Activated CD8-positive, alpha-beta T cell treated with anti-CD3 and anti-CD28 coated beads for 36 hours (primary cell): ENCODE results near the gene RABAC1. TPM values are rescaled to one million over a fixed set of nuclear protein-coding genes. Genes with fewer than 3 reads are reported as not detected.

Experiments used
- ATAC-seq: fragments of 200-7000 bp; cut with Tn5 transposase; one replicate; pipeline ENCODE4 v1.10.0; 2021; ENCODE audit warnings: mild to moderate bottlenecking, moderate library complexity
- CTCF ChIA-PET: fragments of 350-600 bp; sonication (Branson Sonifier 250); formaldehyde crosslinking; loops from one replicate; lab custom pipeline; 2021; ENCODE audit warnings: antibody characterized with exemption; lab: Charles Lee
- POLR2A ChIA-PET: fragments of 350-600 bp; sonication (Branson Sonifier 250); formaldehyde crosslinking; loops from one replicate; lab custom pipeline; 2021; ENCODE audit warnings: antibody characterized with exemption; lab: Charles Lee
- DNase-seq: peaks from one replicate; pipeline ENCODE4 v3.0.0-alpha.2; 2020
- H3K27ac Mint-ChIP-seq: one replicate; pipeline ENCODE4 v1.8.0; 2021; ENCODE audit warnings: mild to moderate bottlenecking, mixed read lengths
- H3K27me3 Mint-ChIP-seq: one replicate; pipeline ENCODE4 v1.8.0; 2021; ENCODE audit warnings: mixed read lengths
- H3K36me3 Mint-ChIP-seq: one replicate; pipeline ENCODE4 v1.8.0; 2021; ENCODE audit warnings: low read depth, mixed read lengths
- H3K4me1 Mint-ChIP-seq: one replicate; pipeline ENCODE4 v1.8.0; 2021; ENCODE audit warnings: low read depth, mixed read lengths
- H3K4me3 Mint-ChIP-seq: one replicate; pipeline ENCODE4 v1.8.0; 2021; ENCODE audit warnings: mild to moderate bottlenecking, moderate library complexity, mixed read lengths
- H3K9me3 Mint-ChIP-seq: one replicate; pipeline ENCODE4 v1.8.0; 2021; ENCODE audit warnings: mixed read lengths
- CTCF ChIP-seq: fragments of 200-600 bp; IDR thresholded peaks from one replicate; pipeline ENCODE4 v1.8.0; 2022; ENCODE audit warnings: antibody characterized with exemption, mild to moderate bottlenecking
- intact Hi-C: fragments of 100-400 bp; cut with micrococcal nuclease; formaldehyde crosslinking; loops from one replicate; pipeline ENCODE4 v1.10.0; 2022
- total RNA-seq, 2 experiments: library from RNA; stranded (reverse); gene quantifications; one replicate each; pipeline ENCODE4 v1.2.3, GENCODE V29; 2021

Gene RABAC1
- total RNA-seq, 2 experiments from 2014 or later: 49.6 to 52.4 TPM

DNA sequence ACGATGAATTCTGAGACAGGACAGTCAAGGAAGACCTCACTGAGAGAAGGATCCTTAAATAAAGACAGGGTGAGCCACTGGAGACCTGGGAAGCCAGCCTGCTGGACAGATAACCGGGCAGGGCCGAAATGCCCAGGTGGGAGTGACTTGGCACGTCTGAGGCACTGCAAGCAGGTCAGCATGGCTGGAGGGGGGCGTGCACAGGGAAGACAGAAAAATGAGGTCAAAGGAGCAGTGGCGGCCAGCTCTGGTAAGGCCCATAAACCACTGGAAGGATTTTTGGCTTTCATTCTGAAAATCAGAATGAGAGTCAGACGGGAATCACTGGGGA is 40.7 kb upstream of the RABAC1 start:
- Mint-ChIP-seq H3K9me3 (no peaks in the 10 kb centered on the region), H3K36me3 (no peaks in the 10 kb centered on the region), H3K4me1 (peaks cover 24% of the 10 kb centered on the region), H3K27ac (no peak overlapping the region), H3K27me3 (peaks cover 54% of the 10 kb centered on the region), H3K4me3 (no peak overlapping the region)
- CTCF ChIA-PET: interaction anchor here (1.6 kb wide), 1 partner anchor 23 kb away, joined by 4 read pairs; no protein-coding TSS in a partner anchor
- ATAC-seq (no peak), DNase-seq (no peak)
- TF ChIP-seq CTCF: no peak
- intact Hi-C loops: no loop called here
- POLR2A ChIA-PET: interaction anchor here (0.9 kb wide), 1 partner anchor 17 kb away, joined by 3 read pairs; no protein-coding TSS in a partner anchor

DNA sequence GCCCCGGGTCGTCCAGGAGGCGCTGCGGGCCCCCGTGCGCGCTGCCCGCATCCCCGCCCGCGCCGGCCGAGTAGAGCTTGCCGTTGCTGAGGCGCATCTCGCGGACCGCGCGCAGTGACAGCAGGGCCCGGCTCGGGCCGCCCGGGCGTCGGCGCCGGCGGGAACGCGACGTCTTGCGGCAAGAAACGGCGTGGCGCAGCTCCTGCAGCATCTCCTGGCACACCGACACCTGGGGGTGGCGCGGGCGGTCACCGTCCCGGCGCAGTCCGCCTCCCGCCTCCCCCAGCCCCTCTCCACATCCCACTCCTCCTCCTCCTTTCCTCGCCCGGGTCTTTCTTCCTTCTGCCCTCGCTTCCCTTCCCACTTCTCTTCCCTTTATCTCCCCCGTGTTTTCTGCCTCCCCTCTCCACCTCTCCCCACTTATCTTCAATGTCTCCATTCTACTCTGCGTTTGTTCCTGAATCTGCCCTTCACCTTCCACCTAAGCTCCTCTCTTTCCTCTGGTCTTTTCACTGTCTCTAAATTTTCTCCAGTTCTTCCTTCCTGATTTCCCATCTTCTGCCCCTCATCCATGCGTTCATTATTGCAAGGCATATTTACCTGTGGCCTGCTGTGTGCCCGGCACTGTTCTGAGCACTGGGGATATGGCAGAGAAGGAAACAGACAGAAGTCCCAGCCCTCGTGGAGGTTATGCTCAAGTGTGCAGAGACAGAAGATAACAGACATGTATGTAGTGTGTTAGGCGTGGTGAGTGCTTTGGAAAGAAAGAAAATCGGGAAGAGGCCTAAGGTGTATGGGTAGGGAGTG is 40.2 kb upstream of the RABAC1 start:
- peak; percentile 22 for DNase-seq
- Mint-ChIP-seq H3K9me3 (no peaks in the 10 kb centered on the region), H3K4me1 (peaks cover 26% of the 10 kb centered on the region), H3K27me3 (peaks cover 57% of the 10 kb centered on the region), H3K4me3 (no peak overlapping the region), H3K36me3 (no peaks in the 10 kb centered on the region), H3K27ac (no peak overlapping the region)
- intact Hi-C loops: no loop called here
- ChIA-PET POLR2A (interaction anchor here (0.9 kb wide), 2 partner anchors 18 to 140 kb away, joined by 3 read pairs; partner anchors contain the start of gene RPS19), CTCF (interaction anchor here (1.0 kb wide), 1 partner anchor 36 kb away, joined by 3 read pairs; no protein-coding TSS in a partner anchor)
- ATAC-seq: no peak
- no peak for TF ChIP-seq CTCF

DNA sequence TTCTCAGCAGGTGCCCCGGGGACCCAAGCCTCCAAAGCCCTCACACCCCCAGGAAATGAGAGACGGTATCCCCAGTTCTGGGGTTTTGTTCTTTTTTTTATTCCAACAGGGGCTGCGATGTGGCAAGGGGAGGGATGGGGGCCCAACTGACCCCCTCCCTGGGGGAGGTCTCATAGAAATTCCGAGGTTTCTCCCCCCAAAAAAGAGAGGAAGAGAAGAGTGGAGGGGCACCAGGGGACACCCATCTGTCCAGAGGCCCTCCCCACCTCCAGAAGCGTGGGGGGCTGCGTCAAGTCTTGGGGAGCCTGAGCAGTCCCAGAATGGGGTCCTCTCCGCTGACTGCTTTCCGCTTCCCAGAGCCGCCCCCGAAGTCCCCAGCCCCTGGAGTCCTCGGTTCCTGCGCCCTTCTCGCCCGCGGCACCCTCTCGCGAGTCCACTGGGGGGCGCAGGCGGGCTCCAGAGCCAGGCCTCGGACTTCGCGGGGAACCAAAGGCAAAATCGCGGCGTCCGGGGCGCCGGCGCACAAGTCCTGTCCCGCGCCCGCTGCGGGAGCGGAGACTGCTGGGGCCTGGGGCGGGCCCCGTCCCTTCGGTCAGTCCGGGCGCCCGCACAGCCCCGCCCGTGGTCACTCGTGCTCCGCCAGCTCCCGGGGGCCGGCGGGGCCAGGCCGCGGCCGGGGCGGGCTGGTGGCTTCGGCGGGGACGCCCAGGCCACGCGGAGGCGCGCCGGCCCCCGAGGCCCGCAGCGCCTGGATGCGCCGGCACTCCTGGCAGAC is 39.3 kb upstream of the RABAC1 start:
- CTCF ChIA-PET: interaction anchor here (1.0 kb wide), 1 partner anchor 37 kb away, joined by 3 read pairs; no protein-coding TSS in a partner anchor
- Mint-ChIP-seq H3K4me3 (no peak overlapping the region), H3K9me3 (no peaks in the 10 kb centered on the region), H3K27me3 (peaks cover 50% of the 10 kb centered on the region), H3K27ac (no peak overlapping the region), H3K36me3 (no peaks in the 10 kb centered on the region), H3K4me1 (peaks cover 28% of the 10 kb centered on the region)
- peak; percentile 87 for TF ChIP-seq CTCF
- peak; percentile 69 for DNase-seq
- peak; percentile 31 for ATAC-seq
- POLR2A ChIA-PET: interaction anchor here (0.9 kb wide), 1 partner anchor 139 kb away, joined by 3 read pairs; the partner anchor contains the start of gene RPS19
- intact Hi-C loops: no loop called here

DNA sequence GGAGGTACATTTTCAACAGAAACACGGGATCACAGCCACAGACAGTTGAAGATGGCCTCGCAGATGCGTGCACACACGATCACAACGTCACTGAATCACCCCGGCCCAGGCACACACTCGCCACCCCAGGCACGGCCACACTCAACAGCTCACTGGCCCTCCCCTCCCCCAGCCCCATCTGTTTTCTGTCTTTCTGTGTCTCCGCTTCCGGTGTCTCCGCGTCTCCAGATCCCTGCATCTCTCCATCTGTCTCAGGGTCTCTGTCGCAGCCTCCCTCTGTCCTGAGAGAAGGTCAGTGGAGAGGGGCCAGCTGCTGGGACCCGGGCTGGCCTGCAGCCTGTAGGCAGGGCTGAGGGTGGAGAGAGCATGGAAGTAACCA is 38.7 kb upstream of the RABAC1 start:
- Mint-ChIP-seq H3K4me3 (no peak overlapping the region), H3K4me1 (peaks cover 29% of the 10 kb centered on the region), H3K36me3 (no peaks in the 10 kb centered on the region), H3K27ac (no peak overlapping the region), H3K27me3 (peaks cover 49% of the 10 kb centered on the region), H3K9me3 (no peaks in the 10 kb centered on the region)
- intact Hi-C loops: no loop called here
- ChIA-PET POLR2A (no interaction called here), CTCF (interaction anchor here (1.0 to 2.4 kb wide), 2 partner anchors 14 to 31 kb away, joined by 3 to 8 read pairs; no protein-coding TSS in a partner anchor)
- DNase-seq: peak; percentile 49
- no peak for ATAC-seq
- TF ChIP-seq CTCF: no peak
